Neuron (in vitro differentiated cells): Measurements from ENCODE around the gene USO1.
"Not testable (repeated sequence)": the region's sequence is repeated elsewhere in the genome, so short reads cannot be mapped to it uniquely, and the experiment has no call there.

Experiments used
- H2AFZ ChIP-seq: one replicate; pipeline ENCODE4 v1.6.1; 2013; ENCODE audit warnings: low read depth, mild to moderate bottlenecking, inconsistent platforms, low read length, moderate library complexity
- H3K27me3 ChIP-seq: one replicate; pipeline ENCODE4 v1.6.1; 2013; ENCODE audit warnings: low read length; ENCODE audit not compliant: insufficient read depth
- H3K36me3 ChIP-seq: one replicate; pipeline ENCODE4 v1.6.1; 2013; ENCODE audit warnings: low read length; ENCODE audit not compliant: insufficient read depth
- H3K4me1 ChIP-seq: one replicate; pipeline ENCODE4 v1.6.1; 2013; ENCODE audit warnings: low read length; ENCODE audit not compliant: insufficient read depth
- H3K4me3 ChIP-seq: 2 replicates; pipeline ENCODE4 v1.5.1; 2013; ENCODE audit warnings: mild to moderate bottlenecking, low read length, moderate library complexity
- H3K9me3 ChIP-seq: one replicate; pipeline ENCODE4 v1.6.1; 2013; ENCODE audit warnings: low read length

USO1 gene

GRCh38 chr4:75724066-75724866 is at the start of gene USO1:
Gene USO1 (plus strand): TSS chr4:75724577. CDS start chr4:75724820, 243 bp downstream.
- H2AFZ ChIP-seq = peak within 1 kb of the TSS; percentile 79
- no peaks in the 10 kb centered on the region for H3K27me3 ChIP-seq
- no peaks in the 10 kb centered on the region for H3K36me3 ChIP-seq

GRCh38 chr4:75675004-75675531 is 49.3 kb upstream of the USO1 start:
- Histone ChIP-seq H3K9me3 (no peaks in the 10 kb centered on the region), H3K36me3 (peaks cover 4% of the 10 kb centered on the region), H2AFZ (no peak overlapping the region), H3K27me3 (no peaks in the 10 kb centered on the region), H3K4me1 (peaks cover 25% of the 10 kb centered on the region), H3K4me3 (no peak overlapping the region)

More at GRCh38 chr4:75724066-75724866, at the start of gene USO1:
- Histone ChIP-seq H3K4me3 (peak within 1 kb of the TSS; percentile 77), H3K4me1 (peaks cover 25% of the 10 kb centered on the region), H3K9me3 (no peaks in the 10 kb centered on the region)

- no peaks in the 10 kb centered on the region for H3K36me3 ChIP-seq
- H2AFZ ChIP-seq = no peak overlapping the region
- no peaks in the 10 kb centered on the region for H3K27me3 ChIP-seq
- H3K4me3 ChIP-seq = no peak overlapping the region
- no peaks in the 10 kb centered on the region for H3K9me3 ChIP-seq
- peaks cover 9% of the 10 kb centered on the region for H3K4me1 ChIP-seq
These were observed 45.9 kb upstream of the USO1 start for GRCh38 chr4:75678473-75678872.

- Histone ChIP-seq H3K4me1 (peaks cover 5% of the 10 kb centered on the region), H3K27me3 (no peaks in the 10 kb centered on the region), H3K9me3 (no peaks in the 10 kb centered on the region), H3K36me3 (no peaks in the 10 kb centered on the region), H3K4me3 (no peak overlapping the region), H2AFZ (no peak overlapping the region)
These were observed 45.4 kb upstream of the USO1 start for GRCh38 chr4:75678965-75679364.

- Histone ChIP-seq H3K36me3 (no peaks in the 10 kb centered on the region), H3K9me3 (no peaks in the 10 kb centered on the region), H3K4me1 (no peaks in the 10 kb centered on the region), H3K27me3 (no peaks in the 10 kb centered on the region), H3K4me3 (no peak overlapping the region), H2AFZ (no peak overlapping the region)
These were observed 44.4 kb upstream of the USO1 start for GRCh38 chr4:75679876-75680575.

- Histone ChIP-seq H3K4me1 (no peaks in the 10 kb centered on the region), H2AFZ (no peak overlapping the region), H3K36me3 (no peaks in the 10 kb centered on the region), H3K4me3 (no peak overlapping the region), H3K9me3 (no peaks in the 10 kb centered on the region), H3K27me3 (no peaks in the 10 kb centered on the region)
These were observed 40.8 kb upstream of the USO1 start for GRCh38 chr4:75683482-75684155.

GRCh38 chr4:75685546-75686189 is 38.7 kb upstream of the USO1 start:
- Histone ChIP-seq H3K4me1 (no peaks in the 10 kb centered on the region), H3K36me3 (no peaks in the 10 kb centered on the region), H3K27me3 (no peaks in the 10 kb centered on the region), H3K9me3 (no peaks in the 10 kb centered on the region), H2AFZ (no peak overlapping the region), H3K4me3 (no peak overlapping the region)

GRCh38 chr4:75686346-75686745 is 38.0 kb upstream of the USO1 start:
- no peaks in the 10 kb centered on the region for H3K36me3 ChIP-seq
- H3K4me1 ChIP-seq = no peaks in the 10 kb centered on the region
- no peak overlapping the region for H2AFZ ChIP-seq
- H3K9me3 ChIP-seq = no peaks in the 10 kb centered on the region
- H3K27me3 ChIP-seq = no peaks in the 10 kb centered on the region
- H3K4me3 ChIP-seq = no peak overlapping the region

GRCh38 chr4:75687125-75687524 is 37.3 kb upstream of the USO1 start:
- not testable (repeated sequence) for H3K36me3 ChIP-seq, H3K4me1 ChIP-seq, H3K27me3 ChIP-seq, H2AFZ ChIP-seq, H3K9me3 ChIP-seq, H3K4me3 ChIP-seq

- not testable (repeated sequence) for H3K27me3 ChIP-seq, H3K4me1 ChIP-seq, H2AFZ ChIP-seq, H3K9me3 ChIP-seq, H3K4me3 ChIP-seq
- peaks cover 12% of the 10 kb centered on the region for H3K36me3 ChIP-seq
These were observed 32.3 kb upstream of the USO1 start for GRCh38 chr4:75692066-75692465.

- no peak overlapping the region for H2AFZ ChIP-seq
These were observed 28.3 kb upstream of the USO1 start for GRCh38 chr4:75696071-75696470.

GRCh38 chr4:75696581-75696980 is 27.8 kb upstream of the USO1 start:
- H2AFZ ChIP-seq = no peak overlapping the region
- no peaks in the 10 kb centered on the region for H3K9me3 ChIP-seq

More at GRCh38 chr4:75696071-75696470, 28.3 kb upstream of the USO1 start:
- Histone ChIP-seq H3K4me1 (no peaks in the 10 kb centered on the region), H3K27me3 (no peaks in the 10 kb centered on the region), H3K36me3 (peaks cover 12% of the 10 kb centered on the region), H3K4me3 (no peak overlapping the region), H3K9me3 (no peaks in the 10 kb centered on the region)

More at GRCh38 chr4:75696581-75696980, 27.8 kb upstream of the USO1 start:
- Histone ChIP-seq H3K36me3 (peaks cover 12% of the 10 kb centered on the region), H3K4me1 (no peaks in the 10 kb centered on the region), H3K4me3 (no peak overlapping the region), H3K27me3 (no peaks in the 10 kb centered on the region)
